ENCODE results near the gene GRB10. TPM values are rescaled to one million over a fixed set of nuclear protein-coding genes. Genes with fewer than 3 reads are reported as not detected.

Gene GRB10
- total and polyA plus RNA-seq, 2 experiments from 2014 or later = 35.0 to 154 TPM

- TF ChIP-seq ZNF462 (CRISPR knock-in tag; IDR thresholded peaks at IDR 0.05) (no peak), ZNF114 (CRISPR knock-in tag; IDR thresholded peaks at IDR 0.05) (no peak), REST (IDR thresholded peaks at IDR 0.05; ENCODE audit: unreplicated experiment) (no peak), JUNB (IDR thresholded peaks at IDR 0.05; ENCODE audit: unreplicated experiment) (no peak)
Measured at GRCh38 chr7:50592940-50593339, 189.8 kb downstream of the GRB10 start (continued).

All from GM23338 (cell line).